Epithelial cell of esophagus (primary cell): ENCODE results near the gene PLXNA4.

ENCODE experiments used
- DNase-seq: peaks from one replicate; pipeline ENCODE4 v3.0.0; 2010; ENCODE audit warnings: low read depth
- H3K4me3 ChIP-seq: 2 replicates; pipeline ENCODE4 v1.5.1; 2011; ENCODE audit warnings: mild to moderate bottlenecking, low read length, control low read depth
- TF ChIP-seq, protein P1 (sequence below): IDR thresholded peaks from 2 replicates; pipeline ENCODE4 v1.5.1; 2011; ENCODE audit warnings: low read depth, mild to moderate bottlenecking, low read length, control low read depth, inconsistent platforms; ENCODE audit not compliant: insufficient read depth; ENCODE audit errors: missing control alignments

PLXNA4 gene

DNA sequence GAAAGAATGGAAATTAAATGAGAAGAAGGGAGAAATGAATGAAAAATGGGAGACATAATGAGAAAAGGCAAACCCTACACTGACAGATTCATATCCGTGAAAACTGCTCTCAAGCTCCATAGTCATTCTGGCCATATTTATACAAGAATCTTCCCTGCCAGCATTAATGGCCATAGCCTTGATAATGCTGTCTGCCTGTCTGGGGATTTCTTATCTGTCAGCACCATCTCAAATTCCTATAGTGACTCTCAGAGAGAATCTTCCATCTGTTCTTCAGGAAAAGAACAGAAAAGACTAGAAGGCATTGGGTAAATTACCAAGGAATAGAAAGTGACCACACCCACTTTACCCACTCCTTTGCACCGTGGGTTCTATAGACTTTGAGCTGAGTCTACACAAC is 295.9 kb downstream of the PLXNA4 start:
- no peak overlapping the region for H3K4me3 ChIP-seq
- TF ChIP-seq, protein P1, sequence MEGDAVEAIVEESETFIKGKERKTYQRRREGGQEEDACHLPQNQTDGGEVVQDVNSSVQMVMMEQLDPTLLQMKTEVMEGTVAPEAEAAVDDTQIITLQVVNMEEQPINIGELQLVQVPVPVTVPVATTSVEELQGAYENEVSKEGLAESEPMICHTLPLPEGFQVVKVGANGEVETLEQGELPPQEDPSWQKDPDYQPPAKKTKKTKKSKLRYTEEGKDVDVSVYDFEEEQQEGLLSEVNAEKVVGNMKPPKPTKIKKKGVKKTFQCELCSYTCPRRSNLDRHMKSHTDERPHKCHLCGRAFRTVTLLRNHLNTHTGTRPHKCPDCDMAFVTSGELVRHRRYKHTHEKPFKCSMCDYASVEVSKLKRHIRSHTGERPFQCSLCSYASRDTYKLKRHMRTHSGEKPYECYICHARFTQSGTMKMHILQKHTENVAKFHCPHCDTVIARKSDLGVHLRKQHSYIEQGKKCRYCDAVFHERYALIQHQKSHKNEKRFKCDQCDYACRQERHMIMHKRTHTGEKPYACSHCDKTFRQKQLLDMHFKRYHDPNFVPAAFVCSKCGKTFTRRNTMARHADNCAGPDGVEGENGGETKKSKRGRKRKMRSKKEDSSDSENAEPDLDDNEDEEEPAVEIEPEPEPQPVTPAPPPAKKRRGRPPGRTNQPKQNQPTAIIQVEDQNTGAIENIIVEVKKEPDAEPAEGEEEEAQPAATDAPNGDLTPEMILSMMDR: no peak
- no peak for DNase-seq

DNA sequence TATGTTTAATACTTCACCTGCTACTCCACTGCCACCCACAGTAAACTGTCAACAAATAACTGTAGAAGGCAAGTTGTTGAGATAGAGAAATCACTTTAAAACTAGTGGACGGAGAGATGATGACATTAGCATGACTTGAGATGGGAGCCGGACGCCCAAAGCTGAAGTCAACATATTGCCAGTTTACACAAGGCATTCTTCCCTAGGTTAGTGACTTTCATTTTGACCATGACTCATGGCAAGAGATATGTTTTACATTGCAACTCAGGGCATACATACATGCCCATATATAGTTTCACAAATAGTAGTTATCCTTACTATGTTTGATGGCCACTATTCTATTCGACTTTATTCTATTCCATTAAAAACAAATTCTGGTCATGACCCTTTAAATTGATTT is 296.6 kb downstream of the PLXNA4 start:
- no peak for DNase-seq
- TF ChIP-seq, protein P1: no peak
- no peak overlapping the region for H3K4me3 ChIP-seq

DNA sequence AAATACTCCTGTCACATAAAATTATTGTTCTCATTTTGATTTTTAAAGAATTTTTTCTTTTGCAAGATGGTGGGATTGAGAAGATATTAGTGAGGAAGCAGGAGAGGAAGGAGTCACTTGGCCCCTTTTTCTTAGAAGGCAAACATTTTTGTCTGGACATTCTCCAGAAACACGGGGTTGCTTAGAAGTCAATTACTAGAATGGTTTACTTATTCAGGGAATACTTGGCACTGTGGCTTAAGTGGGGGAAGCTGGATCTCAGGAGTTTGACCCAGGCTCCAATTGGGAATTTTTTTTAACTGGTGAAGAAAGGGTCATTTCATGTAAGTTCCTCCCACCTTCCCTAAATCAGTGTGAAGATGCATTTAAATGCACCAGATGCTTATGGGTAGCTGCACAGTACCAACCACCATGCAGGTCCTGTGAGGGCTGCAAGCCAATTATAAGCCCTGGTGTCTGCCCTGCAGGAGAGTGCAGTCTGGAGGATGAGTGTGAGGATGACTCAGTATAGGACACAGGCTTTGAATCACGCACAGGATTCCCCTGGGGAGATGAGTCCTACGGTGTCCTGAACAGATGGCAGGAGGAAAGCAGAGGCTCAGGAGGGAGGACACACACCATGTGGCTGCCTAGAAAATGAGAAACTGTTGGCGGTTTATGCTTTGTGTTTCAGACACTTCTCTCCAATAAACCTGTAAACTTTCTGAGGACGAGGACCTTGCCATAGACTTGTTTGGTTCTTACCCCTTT is 299.1 kb downstream of the PLXNA4 start:
- H3K4me3 ChIP-seq: no peak overlapping the region
- peak; percentile 29 for DNase-seq
- TF ChIP-seq, protein P1: no peak

DNA sequence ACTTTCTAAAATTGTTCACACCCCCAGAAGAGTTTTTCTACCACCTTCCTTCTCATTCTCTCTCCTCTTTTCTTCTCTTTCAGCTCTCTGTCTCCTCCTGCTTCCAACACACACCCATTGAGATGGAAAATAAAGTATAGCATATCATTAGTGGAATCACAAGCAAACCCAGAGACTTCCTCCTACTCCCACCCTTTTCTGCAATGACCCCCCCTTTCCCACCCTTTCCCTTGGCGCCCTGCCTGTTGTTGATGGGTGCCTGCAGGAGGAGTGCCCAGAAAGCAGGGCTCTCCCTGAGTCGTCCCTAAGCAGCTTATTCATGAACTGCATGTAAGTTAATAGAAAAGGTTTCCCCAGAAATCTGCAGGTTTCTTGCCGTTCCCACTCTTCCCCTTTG is 300.0 kb downstream of the PLXNA4 start:
- DNase-seq: no peak
- no peak overlapping the region for H3K4me3 ChIP-seq
- TF ChIP-seq, protein P1: no peak

DNA sequence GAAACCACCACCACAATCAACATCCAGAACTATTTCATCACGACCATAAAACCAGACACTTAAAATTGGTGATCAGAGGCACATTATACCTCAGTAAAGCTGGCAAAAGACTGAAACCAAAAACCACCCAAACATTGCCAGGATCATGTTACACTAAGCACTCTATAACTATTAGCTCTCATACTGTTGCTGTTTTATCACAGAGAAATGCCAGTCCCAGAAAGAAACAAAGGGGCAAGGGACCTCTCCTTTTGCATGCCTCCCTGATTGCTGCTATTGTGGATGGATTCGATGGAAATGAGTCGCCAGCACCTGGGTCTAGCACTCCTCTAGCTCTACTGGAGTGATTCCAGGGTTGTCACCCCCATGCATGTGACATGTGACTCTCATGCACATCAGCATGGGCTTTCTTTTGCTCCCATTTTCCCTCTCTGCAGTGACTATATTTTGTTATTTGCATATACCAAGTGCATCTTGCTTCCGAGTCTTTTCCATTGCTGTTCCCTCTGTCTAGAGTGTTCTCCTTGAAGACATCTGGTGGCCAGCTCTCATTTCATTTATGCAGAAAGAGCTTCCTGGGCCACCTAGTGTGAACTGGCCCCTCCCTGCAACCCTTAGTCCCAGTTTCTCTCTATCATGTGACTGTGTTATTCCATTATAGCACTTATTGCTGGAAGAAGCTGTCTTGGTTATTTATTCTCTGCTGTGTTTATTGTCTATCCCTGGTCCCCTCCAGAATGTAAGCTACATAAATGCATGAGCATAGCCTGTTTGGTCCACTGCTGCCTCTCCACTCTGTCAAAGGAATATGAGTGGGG is 300.6 kb downstream of the PLXNA4 start:
- no peak for DNase-seq
- TF ChIP-seq, protein P1: no peak
- H3K4me3 ChIP-seq: no peak overlapping the region

DNA sequence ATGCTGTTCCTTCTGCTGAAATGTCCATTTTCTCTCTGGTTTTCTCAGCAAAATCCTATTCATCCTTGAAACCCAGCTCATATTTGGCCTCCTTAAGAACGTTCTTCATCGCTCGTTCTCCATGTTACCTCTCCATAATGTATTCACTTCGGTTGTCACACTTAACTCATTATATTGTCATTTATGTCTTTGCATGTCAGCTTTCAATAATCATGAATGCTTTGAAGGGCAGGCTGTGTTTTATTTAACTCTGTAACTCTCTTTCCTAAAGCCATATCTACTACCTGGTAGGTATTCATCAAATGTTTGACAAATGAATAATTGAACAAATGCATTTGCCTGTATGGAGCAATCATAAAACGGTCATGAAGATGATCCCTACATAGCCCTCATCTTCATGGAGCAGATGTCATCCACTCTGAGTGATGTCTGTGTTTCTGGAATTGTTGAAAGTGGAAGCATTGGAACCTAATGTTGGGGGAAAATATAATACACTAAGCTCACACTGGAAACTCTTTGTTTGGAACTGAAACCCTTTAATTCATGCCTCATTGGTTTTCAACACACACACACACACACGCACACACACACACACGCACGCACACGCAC is 303.4 kb downstream of the PLXNA4 start:
- DNase-seq: no peak
- H3K4me3 ChIP-seq: no peak overlapping the region
- TF ChIP-seq, protein P1: no peak
